Panc1 (cell line): ENCODE results near the gene GALNT14.

Experiments
- POLR2AphosphoS5 ChIP-seq: IDR thresholded peaks from 2 replicates; pipeline ENCODE4 v1.6.1; 2012; ENCODE audit warnings: mild to moderate bottlenecking, low read depth, low read length, moderate library complexity
- REST ChIP-seq, 2 experiments: IDR thresholded peaks; 2 replicates each; pipeline ENCODE4 v1.6.1; 2011 to 2012; ENCODE audit warnings: low read depth in 2 of 2, control low read depth in 1 of 2, low read length in 1 of 2, mild to moderate bottlenecking in 1 of 2, moderate library complexity in 1 of 2; ENCODE audit not compliant: insufficient read depth in 1 of 2
- SIN3A ChIP-seq: IDR thresholded peaks from 2 replicates; pipeline ENCODE4 v1.6.1; 2012; ENCODE audit warnings: low read depth, mild to moderate bottlenecking, low read length, moderate library complexity, borderline replicate concordance; ENCODE audit not compliant: insufficient read depth
- TCF7L2 ChIP-seq: IDR thresholded peaks from 2 replicates; pipeline ENCODE4 v1.6.1; 2011; ENCODE audit warnings: mild to moderate bottlenecking, low read depth, low read length, inconsistent platforms
- TF ChIP-seq, protein P1 (sequence below): fragments of 450-650 bp; IDR thresholded peaks from 2 replicates; pipeline ENCODE4 v1.5.1; 2017; ENCODE audit warnings: mild to moderate bottlenecking

- TF ChIP-seq, protein P1, sequence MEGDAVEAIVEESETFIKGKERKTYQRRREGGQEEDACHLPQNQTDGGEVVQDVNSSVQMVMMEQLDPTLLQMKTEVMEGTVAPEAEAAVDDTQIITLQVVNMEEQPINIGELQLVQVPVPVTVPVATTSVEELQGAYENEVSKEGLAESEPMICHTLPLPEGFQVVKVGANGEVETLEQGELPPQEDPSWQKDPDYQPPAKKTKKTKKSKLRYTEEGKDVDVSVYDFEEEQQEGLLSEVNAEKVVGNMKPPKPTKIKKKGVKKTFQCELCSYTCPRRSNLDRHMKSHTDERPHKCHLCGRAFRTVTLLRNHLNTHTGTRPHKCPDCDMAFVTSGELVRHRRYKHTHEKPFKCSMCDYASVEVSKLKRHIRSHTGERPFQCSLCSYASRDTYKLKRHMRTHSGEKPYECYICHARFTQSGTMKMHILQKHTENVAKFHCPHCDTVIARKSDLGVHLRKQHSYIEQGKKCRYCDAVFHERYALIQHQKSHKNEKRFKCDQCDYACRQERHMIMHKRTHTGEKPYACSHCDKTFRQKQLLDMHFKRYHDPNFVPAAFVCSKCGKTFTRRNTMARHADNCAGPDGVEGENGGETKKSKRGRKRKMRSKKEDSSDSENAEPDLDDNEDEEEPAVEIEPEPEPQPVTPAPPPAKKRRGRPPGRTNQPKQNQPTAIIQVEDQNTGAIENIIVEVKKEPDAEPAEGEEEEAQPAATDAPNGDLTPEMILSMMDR, result no peak
- TF ChIP-seq REST (IDR thresholded peaks at IDR 0.05; ENCODE audit: insufficient read depth in 1 of 2, low read depth in 2 of 2, low read length in 1 of 2), result no peak
- TF ChIP-seq TCF7L2, result no peak
- no peak for TF ChIP-seq SIN3A
- no peak for TF ChIP-seq POLR2AphosphoS5
Observed at GRCh38 chr2:31113765-31114164, 24.5 kb downstream of the GALNT14 start.
